HL-60 (cell line): ENCODE data around the gene CABLES2.

Experiments used
- DNase-seq, 2 experiments: peaks; one replicate each; pipeline ENCODE4 v3.0.0-alpha.2; 2010 to 2020; ENCODE audit warnings: low read depth in 1 of 2, low spot score in 1 of 2
- H3K27ac ChIP-seq: fragments of 250-450 bp; sonication (Bioruptor Pico); replicated peaks from 2 replicates; pipeline ENCODE4 v1.5.1; 2020; ENCODE audit warnings: mild to moderate bottlenecking, moderate library complexity
- H3K27me3 ChIP-seq: fragments of 250-450 bp; sonication (Bioruptor Pico); 2 replicates; pipeline ENCODE4 v1.5.1; 2021; ENCODE audit warnings: mild to moderate bottlenecking, moderate library complexity; ENCODE audit not compliant: insufficient read depth, poor library complexity, severe bottlenecking
- H3K4me3 ChIP-seq: replicated peaks from 2 replicates; pipeline ENCODE4 v1.5.1; 2011; ENCODE audit warnings: mild to moderate bottlenecking, control low read depth, low read length; ENCODE audit not compliant: insufficient read depth
- GABPA ChIP-seq: IDR thresholded peaks from 2 replicates; pipeline ENCODE4 v1.6.1; 2012; ENCODE audit warnings: low read depth
- POLR2AphosphoS5 ChIP-seq: IDR thresholded peaks from 2 replicates; pipeline ENCODE4 v1.6.1; 2012; ENCODE audit warnings: low read depth
- SPI1 ChIP-seq: IDR thresholded peaks from 2 replicates; pipeline ENCODE4 v1.6.1; 2012; ENCODE audit warnings: low read depth, mild to moderate bottlenecking, borderline replicate concordance
- TF ChIP-seq, protein P1 (sequence below): IDR thresholded peaks from one replicate; pipeline ENCODE4 v1.5.1; 2011; ENCODE audit warnings: low read length, control low read depth, inconsistent platforms; ENCODE audit not compliant: insufficient read depth
- TF ChIP-seq, protein P2 (sequence below): IDR thresholded peaks from 2 replicates; pipeline ENCODE4 v1.6.1; 2012; ENCODE audit warnings: low read depth; ENCODE audit not compliant: insufficient replicate concordance

The CABLES2 gene

DNA sequence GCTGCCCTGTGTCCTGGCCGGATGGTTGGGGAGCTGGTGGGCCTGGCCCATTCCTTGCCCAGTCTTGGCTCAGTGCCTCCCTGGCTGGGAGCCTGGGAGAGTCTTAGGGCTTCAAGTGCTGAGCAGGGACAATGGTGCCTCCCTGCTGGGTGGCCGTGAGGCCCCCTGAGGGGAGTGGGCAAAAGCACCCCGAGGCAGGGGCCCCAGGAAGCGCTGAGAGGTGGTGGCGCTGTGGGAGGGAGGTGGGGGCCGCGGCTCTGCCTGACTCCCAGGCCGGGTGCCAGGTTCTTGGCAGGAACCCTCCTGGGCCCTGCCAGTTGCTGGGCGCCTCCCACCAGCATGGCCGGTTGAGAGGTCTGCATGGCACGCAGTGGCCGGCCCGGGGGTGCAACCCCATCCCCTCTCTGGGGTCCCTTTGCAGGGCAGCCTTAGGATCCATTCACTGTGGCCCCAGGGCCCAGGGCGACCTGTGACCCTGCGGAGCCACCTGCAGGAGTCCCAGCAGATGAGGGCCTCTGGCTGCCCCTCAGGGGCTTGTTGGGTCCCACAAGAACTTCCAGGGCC lies 29.4 kb downstream of the CABLES2 start:
- TF ChIP-seq POLR2AphosphoS5 (no peak), GABPA (no peak), SPI1 (no peak)
- TF ChIP-seq, protein P1, sequence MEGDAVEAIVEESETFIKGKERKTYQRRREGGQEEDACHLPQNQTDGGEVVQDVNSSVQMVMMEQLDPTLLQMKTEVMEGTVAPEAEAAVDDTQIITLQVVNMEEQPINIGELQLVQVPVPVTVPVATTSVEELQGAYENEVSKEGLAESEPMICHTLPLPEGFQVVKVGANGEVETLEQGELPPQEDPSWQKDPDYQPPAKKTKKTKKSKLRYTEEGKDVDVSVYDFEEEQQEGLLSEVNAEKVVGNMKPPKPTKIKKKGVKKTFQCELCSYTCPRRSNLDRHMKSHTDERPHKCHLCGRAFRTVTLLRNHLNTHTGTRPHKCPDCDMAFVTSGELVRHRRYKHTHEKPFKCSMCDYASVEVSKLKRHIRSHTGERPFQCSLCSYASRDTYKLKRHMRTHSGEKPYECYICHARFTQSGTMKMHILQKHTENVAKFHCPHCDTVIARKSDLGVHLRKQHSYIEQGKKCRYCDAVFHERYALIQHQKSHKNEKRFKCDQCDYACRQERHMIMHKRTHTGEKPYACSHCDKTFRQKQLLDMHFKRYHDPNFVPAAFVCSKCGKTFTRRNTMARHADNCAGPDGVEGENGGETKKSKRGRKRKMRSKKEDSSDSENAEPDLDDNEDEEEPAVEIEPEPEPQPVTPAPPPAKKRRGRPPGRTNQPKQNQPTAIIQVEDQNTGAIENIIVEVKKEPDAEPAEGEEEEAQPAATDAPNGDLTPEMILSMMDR: no peak
- TF ChIP-seq, protein P2, sequence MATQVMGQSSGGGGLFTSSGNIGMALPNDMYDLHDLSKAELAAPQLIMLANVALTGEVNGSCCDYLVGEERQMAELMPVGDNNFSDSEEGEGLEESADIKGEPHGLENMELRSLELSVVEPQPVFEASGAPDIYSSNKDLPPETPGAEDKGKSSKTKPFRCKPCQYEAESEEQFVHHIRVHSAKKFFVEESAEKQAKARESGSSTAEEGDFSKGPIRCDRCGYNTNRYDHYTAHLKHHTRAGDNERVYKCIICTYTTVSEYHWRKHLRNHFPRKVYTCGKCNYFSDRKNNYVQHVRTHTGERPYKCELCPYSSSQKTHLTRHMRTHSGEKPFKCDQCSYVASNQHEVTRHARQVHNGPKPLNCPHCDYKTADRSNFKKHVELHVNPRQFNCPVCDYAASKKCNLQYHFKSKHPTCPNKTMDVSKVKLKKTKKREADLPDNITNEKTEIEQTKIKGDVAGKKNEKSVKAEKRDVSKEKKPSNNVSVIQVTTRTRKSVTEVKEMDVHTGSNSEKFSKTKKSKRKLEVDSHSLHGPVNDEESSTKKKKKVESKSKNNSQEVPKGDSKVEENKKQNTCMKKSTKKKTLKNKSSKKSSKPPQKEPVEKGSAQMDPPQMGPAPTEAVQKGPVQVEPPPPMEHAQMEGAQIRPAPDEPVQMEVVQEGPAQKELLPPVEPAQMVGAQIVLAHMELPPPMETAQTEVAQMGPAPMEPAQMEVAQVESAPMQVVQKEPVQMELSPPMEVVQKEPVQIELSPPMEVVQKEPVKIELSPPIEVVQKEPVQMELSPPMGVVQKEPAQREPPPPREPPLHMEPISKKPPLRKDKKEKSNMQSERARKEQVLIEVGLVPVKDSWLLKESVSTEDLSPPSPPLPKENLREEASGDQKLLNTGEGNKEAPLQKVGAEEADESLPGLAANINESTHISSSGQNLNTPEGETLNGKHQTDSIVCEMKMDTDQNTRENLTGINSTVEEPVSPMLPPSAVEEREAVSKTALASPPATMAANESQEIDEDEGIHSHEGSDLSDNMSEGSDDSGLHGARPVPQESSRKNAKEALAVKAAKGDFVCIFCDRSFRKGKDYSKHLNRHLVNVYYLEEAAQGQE: no peak
- H3K27ac ChIP-seq: no peak overlapping the region
- DNase-seq: no peak
- no peak overlapping the region for H3K4me3 ChIP-seq
- H3K27me3 ChIP-seq: no peaks in the 10 kb centered on the region

DNA sequence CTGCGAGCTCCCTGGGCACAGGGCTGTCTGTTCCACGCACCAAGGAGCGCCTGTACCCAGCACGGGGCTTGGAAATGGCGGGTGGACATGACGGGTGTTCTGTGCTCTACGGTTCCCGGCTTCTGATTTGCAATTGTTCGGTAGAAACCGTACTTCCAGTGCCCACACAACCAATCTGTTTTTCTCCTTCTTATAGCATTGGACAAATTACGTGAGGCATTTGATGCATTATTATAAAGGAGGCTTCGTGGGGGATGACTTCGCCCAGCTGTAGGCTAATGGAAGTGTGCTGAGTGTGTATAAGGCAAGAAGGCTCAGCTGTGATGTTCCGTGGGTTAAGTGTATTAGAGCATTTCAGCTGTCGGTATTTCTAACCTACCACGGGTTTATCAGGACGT lies 30.0 kb downstream of the CABLES2 start:
- H3K27ac ChIP-seq: no peak overlapping the region
- H3K27me3 ChIP-seq: no peaks in the 10 kb centered on the region

DNA sequence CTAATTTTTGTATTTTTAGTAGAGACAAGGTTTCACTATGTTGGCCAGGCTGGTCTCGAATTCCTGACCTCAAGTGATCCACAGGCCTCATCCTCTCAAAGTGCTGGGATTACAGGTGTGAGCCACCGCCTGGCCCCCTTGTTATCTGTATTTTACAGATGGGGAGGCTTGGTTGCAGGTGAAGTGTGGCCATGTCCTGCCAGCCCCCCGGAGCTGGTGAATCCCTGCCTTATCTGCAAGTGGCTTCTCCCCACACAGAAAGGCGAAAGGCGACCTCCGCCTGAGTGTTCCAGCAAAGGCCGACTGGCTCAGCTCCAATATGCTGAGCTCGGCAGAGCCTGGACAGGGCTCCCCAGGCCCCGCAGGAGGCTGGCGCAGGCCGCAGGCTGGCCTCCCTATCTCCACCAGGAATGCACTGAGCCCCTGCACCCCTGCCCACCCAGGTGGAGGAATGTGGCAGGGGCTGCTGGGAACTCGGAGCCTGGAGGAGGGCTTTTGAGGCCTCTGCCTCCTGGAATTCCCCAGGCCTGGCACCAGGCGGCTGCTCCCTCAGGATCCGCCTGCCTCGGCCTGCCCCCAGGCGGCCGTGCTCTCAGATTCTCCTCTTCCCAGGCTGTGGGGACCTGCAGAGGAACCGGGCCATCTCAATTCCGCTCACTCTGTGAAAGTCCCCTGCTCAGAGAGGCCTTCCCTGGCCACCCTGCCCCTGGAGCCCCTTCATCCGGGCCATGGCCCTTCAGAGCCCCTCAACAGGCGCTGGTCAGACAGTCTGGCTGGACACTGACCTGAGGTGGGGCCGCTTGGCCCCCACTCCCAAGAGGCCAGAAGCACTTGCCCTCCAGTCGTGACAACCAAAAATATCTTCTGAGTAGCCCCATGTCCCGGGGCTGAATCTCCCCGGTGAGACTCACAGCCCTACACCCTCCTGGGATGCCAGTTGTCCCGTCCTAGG lies 30.7 kb downstream of the CABLES2 start:
- Histone ChIP-seq H3K27ac (no peak overlapping the region), H3K4me3 (no peak overlapping the region), H3K27me3 (no peaks in the 10 kb centered on the region)
- no peak for DNase-seq
- TF ChIP-seq POLR2AphosphoS5: no peak
- TF ChIP-seq, protein P1: no peak
- no peak for TF ChIP-seq SPI1
- no peak for TF ChIP-seq GABPA
- TF ChIP-seq, protein P2: no peak

More for the DNA sequence above, 30.0 kb downstream of the CABLES2 start:
- TF ChIP-seq GABPA: no peak
- TF ChIP-seq POLR2AphosphoS5: no peak
- TF ChIP-seq, protein P1: no peak
- no peak for TF ChIP-seq SPI1
- TF ChIP-seq, protein P2: no peak
- no peak overlapping the region for H3K4me3 ChIP-seq
- DNase-seq: no peak
